HG03097 (cell line): ENCODE data around the gene STX1B.

Experiments
- ATAC-seq: cut with Tn5 transposase; IDR thresholded peaks from one replicate; pipeline ENCODE4 v1.9.1; 2021; ENCODE audit not compliant: unreplicated experiment, low FRiP score

Gene STX1B

GRCh38 chr16:30980434-30980833 lies 30.0 kb downstream of the STX1B start:
- ATAC-seq: no peak

GRCh38 chr16:30980023-30980371 lies 30.4 kb downstream of the STX1B start:
- ATAC-seq: no peak

- ATAC-seq: no peak
Observed at GRCh38 chr16:30979170-30980022, 31.0 kb downstream of the STX1B start.

- no peak for ATAC-seq
Observed at GRCh38 chr16:30977502-30977901, 32.9 kb downstream of the STX1B start.

GRCh38 chr16:30976486-30976885 lies 34.0 kb downstream of the STX1B start:
- ATAC-seq: no peak

GRCh38 chr16:30974348-30974747 lies 36.1 kb downstream of the STX1B start:
- no peak for ATAC-seq

- no peak for ATAC-seq
Observed at GRCh38 chr16:30972872-30973271, 37.6 kb downstream of the STX1B start.

GRCh38 chr16:30971298-30971697 lies 39.1 kb downstream of the STX1B start:
- ATAC-seq: no peak

- ATAC-seq: no peak
Observed at GRCh38 chr16:30969246-30969842, 41.1 kb downstream of the STX1B start.

- ATAC-seq: no peak
Observed at GRCh38 chr16:30967795-30968194, 42.6 kb downstream of the STX1B start.

GRCh38 chr16:30966033-30966619 lies 44.3 kb downstream of the STX1B start:
- no peak for ATAC-seq

GRCh38 chr16:30965436-30965835 lies 45.0 kb downstream of the STX1B start:
- ATAC-seq: no peak

GRCh38 chr16:30964574-30965226 lies 45.7 kb downstream of the STX1B start:
- ATAC-seq: no peak

- ATAC-seq: no peak
Observed at GRCh38 chr16:30963925-30964511, 46.4 kb downstream of the STX1B start.

- no peak for ATAC-seq
Observed at GRCh38 chr16:30961384-30961783, 49.1 kb downstream of the STX1B start.

GRCh38 chr16:30958175-30959079 lies 52.0 kb downstream of the STX1B start:
- ATAC-seq: peak; percentile 18

GRCh38 chr16:30957456-30958174 lies 52.8 kb downstream of the STX1B start, which contains the start of gene SETD1A:
Gene SETD1A, plus strand, starts transcription at chr16:30957754. Its CDS starts 978 bp downstream, at chr16:30958732.
- ATAC-seq: peak; percentile 56

- peak; percentile 29 for ATAC-seq
Observed at GRCh38 chr16:30956601-30957455, 53.6 kb downstream of the STX1B start.
